ENCODE data around the gene FAM170B. TPM values are rescaled to one million over a fixed set of nuclear protein-coding genes. Genes with fewer than 3 reads are reported as not detected.

Gene FAM170B
- total and polyA plus RNA-seq, 2 experiments from 2014 or later: not detected

DNA sequence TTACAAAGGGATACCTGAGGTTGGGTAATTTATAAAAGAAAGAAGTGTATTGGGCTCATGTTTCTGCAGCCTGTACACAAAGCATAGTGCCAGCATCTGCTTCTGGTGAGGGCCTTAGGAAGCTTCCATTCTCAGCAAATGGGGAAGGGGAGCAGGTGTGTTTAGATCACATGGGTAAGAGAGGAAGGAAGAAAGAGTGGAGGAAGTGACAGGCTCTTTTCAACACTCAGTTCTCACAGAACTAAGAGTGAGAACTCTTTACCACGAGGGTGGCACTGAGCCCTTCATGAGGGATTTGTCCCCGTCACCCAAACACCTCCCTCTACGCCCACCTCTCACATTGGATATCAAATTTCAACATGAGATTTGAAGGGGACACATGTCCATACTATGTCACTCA, 506 bp upstream of the FAM170B start:
- Histone ChIP-seq H3K4me1 (ENCODE audit: low read depth) (no peaks in the 10 kb centered on the region), H3K27me3 (no peaks in the 10 kb centered on the region)
- no peak for DNase-seq (ENCODE audit: low read depth in 1 of 2, low spot score in 1 of 2)

DNA sequence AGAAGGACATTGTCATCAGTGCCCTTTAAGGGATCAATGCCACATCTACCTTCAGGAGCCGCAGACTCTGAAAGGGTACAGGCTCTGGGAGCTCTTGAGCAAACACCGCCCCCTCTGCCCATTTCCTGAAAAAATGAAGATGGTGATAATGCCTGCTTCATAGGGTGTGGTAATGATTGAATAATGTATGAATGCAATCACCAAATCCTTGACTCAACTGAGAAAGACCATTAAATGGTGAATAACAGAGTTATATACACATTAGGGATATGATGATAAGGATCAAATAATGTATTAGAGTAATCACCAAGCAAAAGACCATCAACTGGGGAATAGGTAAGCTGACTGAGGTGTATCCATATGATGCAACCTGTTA, 1.5 kb downstream of the FAM170B start:
- no peak overlapping the region for H3K4me3 ChIP-seq
- H3K9me3 ChIP-seq (ENCODE audit: low read depth): no peaks in the 10 kb centered on the region
- no peaks in the 10 kb centered on the region for H3K36me3 ChIP-seq
- H3K4me1 ChIP-seq (ENCODE audit: low read depth): peaks cover 7% of the 10 kb centered on the region
- H3K27ac ChIP-seq: no peak overlapping the region
- no peak for DNase-seq (ENCODE audit: low read depth in 1 of 2, low spot score in 1 of 2)
- H3K27me3 ChIP-seq: no peaks in the 10 kb centered on the region
- no peak for TF ChIP-seq CTCF (IDR thresholded peaks at IDR 0.05; ENCODE audit: low read depth, low read length)

More for the DNA sequence above, 506 bp upstream of the FAM170B start:
- H3K36me3 ChIP-seq: no peaks in the 10 kb centered on the region
- H3K4me3 ChIP-seq: no peak overlapping the region
- no peaks in the 10 kb centered on the region for H3K9me3 ChIP-seq (ENCODE audit: low read depth)
- no peak overlapping the region for H3K27ac ChIP-seq
- no peak for TF ChIP-seq CTCF (IDR thresholded peaks at IDR 0.05; ENCODE audit: low read depth, low read length)

DNA sequence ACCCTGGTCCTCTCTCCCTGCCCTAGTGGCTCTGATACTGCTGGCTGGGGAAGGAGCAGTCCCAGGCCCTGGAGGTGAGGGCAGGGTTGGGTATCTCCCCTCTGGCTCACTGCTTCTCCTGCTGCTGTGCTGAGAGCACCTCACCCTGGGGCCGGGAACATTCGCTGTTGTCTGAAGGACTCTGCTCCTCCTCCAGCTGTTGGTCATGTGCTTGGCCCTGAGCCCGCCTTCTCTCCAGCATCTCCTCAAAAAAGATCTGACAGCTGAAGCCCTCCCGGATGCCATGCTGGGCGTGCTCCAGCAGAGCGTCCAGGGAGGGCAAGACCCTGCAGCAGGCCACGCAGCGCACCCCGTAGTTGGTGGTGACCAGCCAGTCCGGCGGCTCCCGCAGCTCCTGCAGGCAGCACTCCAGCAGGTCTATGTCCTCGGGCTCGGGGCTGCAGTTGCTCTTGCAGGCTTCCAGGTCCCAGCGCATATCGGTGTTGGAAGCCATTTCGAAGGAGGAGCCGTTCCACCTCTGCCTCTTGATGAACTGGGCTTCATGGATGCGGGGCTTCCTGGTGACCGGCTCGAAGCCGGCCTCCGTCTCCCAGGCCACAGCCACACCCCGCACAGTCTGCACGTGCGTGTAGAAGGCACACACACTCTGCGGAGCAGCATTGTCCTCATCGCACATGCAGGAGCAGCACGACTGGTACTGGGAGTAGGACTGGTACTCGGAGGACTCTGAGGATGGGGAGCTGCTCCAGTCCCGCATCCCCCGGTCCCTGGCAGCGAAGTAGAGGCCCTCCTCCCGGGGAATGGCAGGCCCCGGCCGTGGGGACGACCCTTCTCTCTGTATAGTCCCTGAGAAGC, 2.1 kb downstream of the FAM170B start:
- Histone ChIP-seq H3K27ac (no peak overlapping the region), H3K27me3 (no peaks in the 10 kb centered on the region), H3K9me3 (ENCODE audit: low read depth) (no peaks in the 10 kb centered on the region), H3K36me3 (no peaks in the 10 kb centered on the region), H3K4me3 (no peak overlapping the region), H3K4me1 (ENCODE audit: low read depth) (peaks cover 7% of the 10 kb centered on the region)
- DNase-seq (ENCODE audit: low read depth in 1 of 2, low spot score in 1 of 2): no peak
- no peak for TF ChIP-seq CTCF (IDR thresholded peaks at IDR 0.05; ENCODE audit: low read depth, low read length)

DNA sequence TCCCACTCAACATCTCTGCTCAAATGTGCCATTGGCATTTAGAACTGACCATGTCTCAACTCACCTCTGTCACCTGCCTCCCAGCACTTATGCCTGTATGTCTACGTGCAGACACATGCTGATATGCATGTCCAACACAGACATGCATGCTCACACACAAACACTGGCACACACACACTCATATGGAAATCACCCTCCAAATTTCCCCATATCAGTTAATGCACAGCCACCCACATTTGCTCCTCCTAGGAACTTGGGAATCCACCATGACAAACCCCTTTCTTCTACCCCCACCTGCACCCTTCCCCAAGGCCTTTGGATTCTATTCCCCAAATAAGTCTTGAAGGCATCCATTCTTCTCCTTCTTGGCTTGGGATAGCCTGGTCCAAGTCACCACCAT, 4.4 kb downstream of the FAM170B start:
- Histone ChIP-seq H3K27me3 (no peaks in the 10 kb centered on the region), H3K4me3 (no peak overlapping the region), H3K9me3 (ENCODE audit: low read depth) (no peaks in the 10 kb centered on the region), H3K36me3 (no peaks in the 10 kb centered on the region), H3K27ac (no peak overlapping the region), H3K4me1 (ENCODE audit: low read depth) (peaks cover 7% of the 10 kb centered on the region)
- TF ChIP-seq CTCF (IDR thresholded peaks at IDR 0.05; ENCODE audit: low read depth, low read length): no peak
- DNase-seq (ENCODE audit: low read depth in 1 of 2, low spot score in 1 of 2): no peak

DNA sequence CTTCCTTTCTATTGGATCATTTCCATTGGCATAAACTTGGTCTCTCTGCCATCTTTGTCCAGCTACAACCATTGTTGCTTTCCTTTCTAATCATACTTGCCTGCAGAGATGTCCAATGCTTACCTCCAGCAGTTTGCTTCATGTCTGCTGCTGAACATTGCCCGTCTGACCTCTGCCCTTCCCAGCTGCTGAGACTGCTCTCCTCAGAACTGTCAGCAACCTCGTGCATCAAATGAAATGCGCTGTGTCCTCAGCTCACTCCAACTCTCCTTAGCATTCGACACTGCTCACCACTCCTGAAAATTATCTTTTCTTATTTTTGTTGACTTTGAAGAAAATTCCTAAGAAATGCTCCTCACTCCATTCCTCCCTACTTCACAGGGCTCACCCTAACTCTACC, 5.0 kb downstream of the FAM170B start:
- Histone ChIP-seq H3K36me3 (no peaks in the 10 kb centered on the region), H3K27me3 (no peaks in the 10 kb centered on the region), H3K4me1 (ENCODE audit: low read depth) (peaks cover 7% of the 10 kb centered on the region), H3K27ac (no peak overlapping the region), H3K4me3 (no peak overlapping the region), H3K9me3 (ENCODE audit: low read depth) (no peaks in the 10 kb centered on the region)
- peak in 1 of 2 donors; percentile 50 for DNase-seq (ENCODE audit: low read depth in 1 of 2, low spot score in 1 of 2)
- TF ChIP-seq CTCF (IDR thresholded peaks at IDR 0.05; ENCODE audit: low read depth, low read length): no peak
